SK-N-SH treated with all-trans-retinoic acid at 6 μM for 48 hours (cell line): ENCODE results near the gene PHACTR3.

ENCODE experiments used
- ARNTL ChIP-seq: fragments of 450-650 bp; formaldehyde crosslinking; IDR thresholded peaks from 2 replicates; pipeline ENCODE4 v1.5.0; 2020; ENCODE audit warnings: low read depth, mild to moderate bottlenecking, moderate library complexity, borderline replicate concordance
- ISL1 ChIP-seq: fragments of 250-450 bp; sonication (Bioruptor Pico); IDR thresholded peaks from 2 replicates; pipeline ENCODE4 v2.1.2; 2022; ENCODE audit warnings: mild to moderate bottlenecking, moderate library complexity
- OSR1 ChIP-seq: fragments of 250-450 bp; sonication (Bioruptor Pico); IDR thresholded peaks from 2 replicates; pipeline ENCODE4 v1.8.0; 2022; ENCODE audit warnings: moderate library complexity, mild to moderate bottlenecking, inconsistent platforms
- RARB ChIP-seq: fragments of 250-450 bp; sonication (Bioruptor Pico); IDR thresholded peaks from 2 replicates; pipeline ENCODE4 v1.8.0; 2021; ENCODE audit warnings: mild to moderate bottlenecking, moderate library complexity
- SNAI2 ChIP-seq: fragments of 250-450 bp; sonication (Bioruptor Pico); IDR thresholded peaks from 2 replicates; pipeline ENCODE4 v1.5.0; 2020; ENCODE audit warnings: mild to moderate bottlenecking, moderate library complexity
- TOX ChIP-seq: fragments of 250-450 bp; sonication (Bioruptor Pico); IDR thresholded peaks from 2 replicates; pipeline ENCODE4 v1.8.0; 2021; ENCODE audit warnings: mild to moderate bottlenecking, moderate library complexity, borderline replicate concordance
- ZC3H10 ChIP-seq: fragments of 250-450 bp; sonication (Bioruptor Pico); IDR thresholded peaks from 2 replicates; pipeline ENCODE4 v1.5.1; 2021; ENCODE audit warnings: mild to moderate bottlenecking, moderate library complexity
- ZFP3 ChIP-seq: fragments of 250-450 bp; sonication (Bioruptor Pico); IDR thresholded peaks from 2 replicates; pipeline ENCODE4 v1.5.0; 2020; ENCODE audit warnings: mild to moderate bottlenecking, moderate library complexity
- ZFP30 ChIP-seq: fragments of 450-650 bp; formaldehyde crosslinking; IDR thresholded peaks from 2 replicates; pipeline ENCODE4 v1.5.0; 2022; ENCODE audit warnings: mild to moderate bottlenecking, moderate library complexity
- ZNF565 ChIP-seq: fragments of 450-650 bp; formaldehyde crosslinking; conservative IDR thresholded peaks from 2 replicates; pipeline ENCODE4 v1.5.0; 2020; ENCODE audit warnings: low read depth, mild to moderate bottlenecking, moderate library complexity
- ZNF70 ChIP-seq: fragments of 450-650 bp; formaldehyde crosslinking; IDR thresholded peaks from 2 replicates; pipeline ENCODE4 v1.5.0; 2020; ENCODE audit warnings: mild to moderate bottlenecking, moderate library complexity
- ZNF8 ChIP-seq: fragments of 450-650 bp; formaldehyde crosslinking; IDR thresholded peaks from 2 replicates; pipeline ENCODE4 v1.5.0; 2020; ENCODE audit warnings: mild to moderate bottlenecking, moderate library complexity
- TF ChIP-seq, protein P1 (sequence below): fragments of 250-450 bp; sonication (Bioruptor Pico); IDR thresholded peaks from 2 replicates; pipeline ENCODE4 v1.8.0; 2020; ENCODE audit warnings: mild to moderate bottlenecking, moderate library complexity, borderline replicate concordance
- TF ChIP-seq, protein P2 (sequence below): fragments of 250-450 bp; sonication (Bioruptor Pico); IDR thresholded peaks from 2 replicates; pipeline ENCODE4 v1.5.1; 2020; ENCODE audit warnings: low read depth, mild to moderate bottlenecking, moderate library complexity

DNA sequence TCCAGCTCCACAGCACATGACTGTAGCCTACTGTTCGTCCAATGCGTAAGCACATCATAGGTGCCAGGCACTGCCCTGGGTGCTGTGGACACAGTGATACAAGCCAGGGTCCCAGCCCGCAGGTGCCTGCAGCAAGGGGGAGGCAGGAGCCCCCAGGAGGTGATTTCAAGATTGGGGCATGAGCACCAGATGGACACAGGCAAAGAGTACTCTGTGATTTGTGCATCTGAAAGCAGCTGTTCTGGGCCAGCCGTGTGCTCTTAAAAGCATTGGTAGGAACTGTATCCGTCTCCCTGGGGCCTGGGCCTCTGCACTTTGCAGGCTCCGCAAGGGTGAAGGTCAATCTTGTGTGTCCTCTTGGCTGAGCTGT lies 179.3 kb downstream of the PHACTR3 start:
- no peak for TF ChIP-seq ZC3H10
- TF ChIP-seq, protein P1, sequence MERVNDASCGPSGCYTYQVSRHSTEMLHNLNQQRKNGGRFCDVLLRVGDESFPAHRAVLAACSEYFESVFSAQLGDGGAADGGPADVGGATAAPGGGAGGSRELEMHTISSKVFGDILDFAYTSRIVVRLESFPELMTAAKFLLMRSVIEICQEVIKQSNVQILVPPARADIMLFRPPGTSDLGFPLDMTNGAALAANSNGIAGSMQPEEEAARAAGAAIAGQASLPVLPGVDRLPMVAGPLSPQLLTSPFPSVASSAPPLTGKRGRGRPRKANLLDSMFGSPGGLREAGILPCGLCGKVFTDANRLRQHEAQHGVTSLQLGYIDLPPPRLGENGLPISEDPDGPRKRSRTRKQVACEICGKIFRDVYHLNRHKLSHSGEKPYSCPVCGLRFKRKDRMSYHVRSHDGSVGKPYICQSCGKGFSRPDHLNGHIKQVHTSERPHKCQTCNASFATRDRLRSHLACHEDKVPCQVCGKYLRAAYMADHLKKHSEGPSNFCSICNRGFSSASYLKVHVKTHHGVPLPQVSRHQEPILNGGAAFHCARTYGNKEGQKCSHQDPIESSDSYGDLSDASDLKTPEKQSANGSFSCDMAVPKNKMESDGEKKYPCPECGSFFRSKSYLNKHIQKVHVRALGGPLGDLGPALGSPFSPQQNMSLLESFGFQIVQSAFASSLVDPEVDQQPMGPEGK (CRISPR knock-in tag) = no peak
- TF ChIP-seq ZNF70 = no peak
- no peak for TF ChIP-seq ISL1 (CRISPR knock-in tag)
- no peak for TF ChIP-seq ZFP30 (CRISPR knock-in tag)
- no peak for TF ChIP-seq ARNTL (CRISPR knock-in tag)
- TF ChIP-seq TOX (CRISPR knock-in tag) = no peak
- TF ChIP-seq ZFP3 (CRISPR knock-in tag) = no peak
- TF ChIP-seq RARB (CRISPR knock-in tag) = no peak
- no peak for TF ChIP-seq ZNF565
- TF ChIP-seq SNAI2 (CRISPR knock-in tag) = no peak
- TF ChIP-seq, protein P2, sequence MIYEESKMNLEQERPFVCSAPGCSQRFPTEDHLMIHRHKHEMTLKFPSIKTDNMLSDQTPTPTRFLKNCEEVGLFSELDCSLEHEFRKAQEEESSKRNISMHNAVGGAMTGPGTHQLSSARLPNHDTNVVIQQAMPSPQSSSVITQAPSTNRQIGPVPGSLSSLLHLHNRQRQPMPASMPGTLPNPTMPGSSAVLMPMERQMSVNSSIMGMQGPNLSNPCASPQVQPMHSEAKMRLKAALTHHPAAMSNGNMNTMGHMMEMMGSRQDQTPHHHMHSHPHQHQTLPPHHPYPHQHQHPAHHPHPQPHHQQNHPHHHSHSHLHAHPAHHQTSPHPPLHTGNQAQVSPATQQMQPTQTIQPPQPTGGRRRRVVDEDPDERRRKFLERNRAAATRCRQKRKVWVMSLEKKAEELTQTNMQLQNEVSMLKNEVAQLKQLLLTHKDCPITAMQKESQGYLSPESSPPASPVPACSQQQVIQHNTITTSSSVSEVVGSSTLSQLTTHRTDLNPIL (CRISPR knock-in tag) = no peak
- no peak for TF ChIP-seq OSR1 (CRISPR knock-in tag)
- no peak for TF ChIP-seq ZNF8 (CRISPR knock-in tag)
